WTC11 (cell line): ENCODE data around the gene MPDZ.

Experiments used
- ATF1 ChIP-seq: sonication (generic); formaldehyde crosslinking; IDR thresholded peaks from 2 replicates; pipeline ENCODE4 v1.8.1; 2023; ENCODE audit warnings: mild to moderate bottlenecking, moderate library complexity, missing genetic modification reagents
- CTCF ChIP-seq: fragments of 200-600 bp; IDR thresholded peaks from 2 replicates; pipeline ENCODE4 v1.8.0; 2022; ENCODE audit warnings: antibody characterized with exemption
- JUN ChIP-seq: sonication (generic); formaldehyde crosslinking; IDR thresholded peaks from 2 replicates; pipeline ENCODE4 v1.8.0; 2023; ENCODE audit warnings: mild to moderate bottlenecking, missing genetic modification reagents
- NFE2L1 ChIP-seq: sonication (generic); formaldehyde crosslinking; IDR thresholded peaks from 2 replicates; pipeline ENCODE4 v1.8.1; 2023; ENCODE audit warnings: missing genetic modification reagents
- NFYB ChIP-seq: sonication (generic); formaldehyde crosslinking; conservative IDR thresholded peaks from 2 replicates; pipeline ENCODE4 v1.8.0; 2022; ENCODE audit warnings: low read depth, missing genetic modification reagents
- NR3C1 ChIP-seq: sonication (generic); formaldehyde crosslinking; conservative IDR thresholded peaks from 2 replicates; pipeline ENCODE4 v1.8.1; 2023; ENCODE audit warnings: low read depth, mild to moderate bottlenecking, missing genetic modification reagents
- PRDM15 ChIP-seq: sonication (generic); formaldehyde crosslinking; IDR thresholded peaks from 2 replicates; pipeline ENCODE4 v1.8.0; 2022; ENCODE audit warnings: missing genetic modification reagents
- SP1 ChIP-seq: sonication (generic); formaldehyde crosslinking; conservative IDR thresholded peaks from 2 replicates; pipeline ENCODE4 v1.8.1; 2022; ENCODE audit warnings: missing genetic modification reagents
- STAT6 ChIP-seq: sonication (generic); formaldehyde crosslinking; conservative IDR thresholded peaks from 2 replicates; pipeline ENCODE4 v1.8.1; 2023; ENCODE audit warnings: mild to moderate bottlenecking, low read depth, missing genetic modification reagents, moderate library complexity
- TCF7 ChIP-seq: sonication (generic); formaldehyde crosslinking; IDR thresholded peaks from 2 replicates; pipeline ENCODE4 v1.8.0; 2022; ENCODE audit warnings: mild to moderate bottlenecking, low read depth, missing genetic modification reagents, moderate library complexity
- TEAD4 ChIP-seq: sonication (generic); formaldehyde crosslinking; IDR thresholded peaks from 2 replicates; pipeline ENCODE4 v1.8.0; 2022; ENCODE audit warnings: mild to moderate bottlenecking, missing genetic modification reagents
- USF1 ChIP-seq: sonication (generic); formaldehyde crosslinking; IDR thresholded peaks from 2 replicates; pipeline ENCODE4 v1.8.0; 2022; ENCODE audit warnings: mild to moderate bottlenecking, missing genetic modification reagents
- ZNF219 ChIP-seq: sonication (generic); formaldehyde crosslinking; IDR thresholded peaks from 2 replicates; pipeline ENCODE4 v1.8.0; 2023; ENCODE audit warnings: missing genetic modification reagents, mild to moderate bottlenecking, borderline replicate concordance
- ZNF281 ChIP-seq: sonication (generic); formaldehyde crosslinking; IDR thresholded peaks from 2 replicates; pipeline ENCODE4 v1.8.0; 2023; ENCODE audit warnings: mild to moderate bottlenecking, missing genetic modification reagents

- no peak for TF ChIP-seq CTCF
- TF ChIP-seq SP1 (CRISPR knock-in tag) = no peak
- no peak for TF ChIP-seq ZNF219 (CRISPR knock-in tag)
- TF ChIP-seq NR3C1 (CRISPR knock-in tag) = no peak
- no peak for TF ChIP-seq JUN
- TF ChIP-seq NFYB (CRISPR knock-in tag) = no peak
- TF ChIP-seq TEAD4 (CRISPR knock-in tag) = no peak
- no peak for TF ChIP-seq ZNF281 (CRISPR knock-in tag)
- no peak for TF ChIP-seq USF1 (CRISPR knock-in tag)
- TF ChIP-seq PRDM15 (CRISPR knock-in tag) = no peak
- TF ChIP-seq ATF1 (CRISPR knock-in tag) = no peak
- no peak for TF ChIP-seq STAT6 (CRISPR knock-in tag)
- no peak for TF ChIP-seq NFE2L1
- no peak for TF ChIP-seq TCF7
These were observed 12.7 kb upstream of the MPDZ start for GRCh38 chr9:13292158-13292557.
